Sigmoid colon (tissue), 4 donors: Measurements from ENCODE around the gene PIK3R1.

Experiments used
- EP300 ChIP-seq, 4 donors: sonication (generic); formaldehyde crosslinking; IDR thresholded peaks; one replicate each; pipeline ENCODE4 v1.6.1; 2017; ENCODE audit warnings: antibody characterized with exemption in 4 of 4
- POLR2A ChIP-seq, 2 donors: fragments of 450-650 bp; IDR thresholded peaks; one replicate each; pipeline ENCODE4 v1.6.1; 2016; ENCODE audit warnings: antibody characterized with exemption in 2 of 2, mild to moderate bottlenecking in 2 of 2, moderate library complexity in 2 of 2
- POLR2AphosphoS5 ChIP-seq, 4 donors: sonication (generic); formaldehyde crosslinking; IDR thresholded peaks; one replicate each; pipeline ENCODE4 v1.6.1; 2017; ENCODE audit warnings: antibody characterized with exemption in 4 of 4
- TF ChIP-seq, protein P1 (sequence below), 4 experiments: fragments of 450-650 bp in 3 of 4; fragments of 200-600 bp in 1 of 4; IDR thresholded peaks; one replicate each; pipeline ENCODE4 v1.5.1; 2016 to 2019; ENCODE audit warnings: antibody characterized with exemption in 4 of 4, mild to moderate bottlenecking in 3 of 4, moderate library complexity in 2 of 4

DNA sequence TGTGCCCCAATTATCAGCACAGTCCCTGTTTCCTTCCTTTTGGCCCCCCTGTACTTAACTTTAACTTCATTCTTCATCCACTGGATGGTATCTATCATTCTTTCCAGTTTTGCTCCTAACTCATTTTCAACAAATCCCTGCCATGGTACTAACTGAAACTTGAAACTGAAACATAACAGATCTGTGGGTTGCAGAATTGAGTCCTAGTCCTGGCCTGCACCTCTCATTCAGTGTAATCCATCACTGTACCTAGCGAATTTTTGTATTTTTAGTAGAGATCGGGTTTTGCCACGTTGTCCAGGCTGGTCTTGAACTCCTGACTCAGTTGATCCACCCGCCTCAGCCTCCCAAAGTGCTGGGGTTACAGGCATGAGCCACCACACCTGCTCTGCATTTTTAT, 15.3 kb upstream of the PIK3R1 start:
- TF ChIP-seq, protein P1, sequence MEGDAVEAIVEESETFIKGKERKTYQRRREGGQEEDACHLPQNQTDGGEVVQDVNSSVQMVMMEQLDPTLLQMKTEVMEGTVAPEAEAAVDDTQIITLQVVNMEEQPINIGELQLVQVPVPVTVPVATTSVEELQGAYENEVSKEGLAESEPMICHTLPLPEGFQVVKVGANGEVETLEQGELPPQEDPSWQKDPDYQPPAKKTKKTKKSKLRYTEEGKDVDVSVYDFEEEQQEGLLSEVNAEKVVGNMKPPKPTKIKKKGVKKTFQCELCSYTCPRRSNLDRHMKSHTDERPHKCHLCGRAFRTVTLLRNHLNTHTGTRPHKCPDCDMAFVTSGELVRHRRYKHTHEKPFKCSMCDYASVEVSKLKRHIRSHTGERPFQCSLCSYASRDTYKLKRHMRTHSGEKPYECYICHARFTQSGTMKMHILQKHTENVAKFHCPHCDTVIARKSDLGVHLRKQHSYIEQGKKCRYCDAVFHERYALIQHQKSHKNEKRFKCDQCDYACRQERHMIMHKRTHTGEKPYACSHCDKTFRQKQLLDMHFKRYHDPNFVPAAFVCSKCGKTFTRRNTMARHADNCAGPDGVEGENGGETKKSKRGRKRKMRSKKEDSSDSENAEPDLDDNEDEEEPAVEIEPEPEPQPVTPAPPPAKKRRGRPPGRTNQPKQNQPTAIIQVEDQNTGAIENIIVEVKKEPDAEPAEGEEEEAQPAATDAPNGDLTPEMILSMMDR (IDR thresholded peaks at IDR 0.05): no peak
- TF ChIP-seq POLR2AphosphoS5 (IDR thresholded peaks at IDR 0.05) (no peak), POLR2A (IDR thresholded peaks at IDR 0.05) (no peak), EP300 (IDR thresholded peaks at IDR 0.05) (no peak)
